Neural cell (in vitro differentiated cells): ENCODE data around the gene MEF2D. TPM values are rescaled to one million over a fixed set of nuclear protein-coding genes. Genes with fewer than 3 reads are reported as not detected.

ENCODE experiments used
- H2AFZ ChIP-seq: fragments of 200-600, 300-800 bp; sonication (generic), shearing (Covaris generic); 2 replicates; pipeline ENCODE4 v1.6.0; 2014; ENCODE audit warnings: low read depth, mild to moderate bottlenecking, antibody characterized with exemption, low read length, moderate library complexity
- H3F3A ChIP-seq: fragments of 200-600 bp; shearing (Covaris generic); 2 replicates; pipeline ENCODE4 v1.6.1; 2016; ENCODE audit warnings: mild to moderate bottlenecking, moderate library complexity, mixed read lengths, antibody characterized with exemption, low read length; ENCODE audit not compliant: insufficient read depth, poor library complexity, severe bottlenecking
- H3K27ac ChIP-seq: fragments of 200-600, 300-800 bp; sonication (generic), shearing (Covaris generic); 2 replicates; pipeline ENCODE4 v1.5.1; 2014; ENCODE audit warnings: mild to moderate bottlenecking, low read length, moderate library complexity
- H3K27me3 ChIP-seq: fragments of 300-800, 200-600 bp; sonication (generic), shearing (Covaris generic); 2 replicates; pipeline ENCODE4 v1.6.0; 2014; ENCODE audit warnings: mild to moderate bottlenecking, low read depth, low read length, moderate library complexity; ENCODE audit not compliant: insufficient read depth
- H3K36me3 ChIP-seq: fragments of 300-800, 200-600 bp; sonication (generic), shearing (Covaris generic); 2 replicates; pipeline ENCODE4 v1.5.1; 2014; ENCODE audit warnings: mild to moderate bottlenecking, antibody characterized with exemption, low read length, moderate library complexity; ENCODE audit not compliant: insufficient read depth
- H3K4me2 ChIP-seq: fragments of 300-800, 200-600 bp; sonication (generic), shearing (Covaris generic); 2 replicates; pipeline ENCODE4 v1.6.0; 2014; ENCODE audit warnings: mild to moderate bottlenecking, low read length
- H3K4me3 ChIP-seq: fragments of 300-800, 200-600 bp; sonication (generic), shearing (Covaris generic); 2 replicates; pipeline ENCODE4 v1.5.1; 2014; ENCODE audit warnings: mild to moderate bottlenecking, low read length, moderate library complexity
- H3K79me2 ChIP-seq: fragments of 200-600 bp; shearing (Covaris generic); replicated peaks from 2 replicates; pipeline ENCODE4 v1.6.0; 2014; ENCODE audit warnings: mild to moderate bottlenecking, low read length, moderate library complexity; ENCODE audit not compliant: insufficient read depth
- H3K9ac ChIP-seq: fragments of 300-800, 200-600 bp; sonication (generic), shearing (Covaris generic); 2 replicates; pipeline ENCODE4 v1.6.1; 2016; ENCODE audit warnings: mild to moderate bottlenecking, low read length, mixed read lengths
- H3K9me2 ChIP-seq: fragments of 200-600 bp; shearing (Covaris generic); 2 replicates; pipeline ENCODE4 v1.6.1; 2016; ENCODE audit warnings: mild to moderate bottlenecking, low read length, mixed read lengths; ENCODE audit not compliant: insufficient read depth
- H3K9me3 ChIP-seq: fragments of 200-600, 300-800 bp; sonication (generic), shearing (Covaris generic); 2 replicates; pipeline ENCODE4 v1.6.1; 2016; ENCODE audit warnings: mild to moderate bottlenecking, mixed run types, low read length, moderate library complexity, mixed read lengths
- H4K20me1 ChIP-seq: fragments of 200-600 bp; shearing (Covaris generic); 2 replicates; pipeline ENCODE4 v1.6.1; 2016; ENCODE audit warnings: mild to moderate bottlenecking, mixed run types; ENCODE audit not compliant: insufficient read depth
- EZH2 ChIP-seq: fragments of 200-600, 300-800 bp; shearing (Covaris generic), sonication (generic); IDR thresholded peaks from 2 replicates; pipeline ENCODE4 v1.6.1; 2014; ENCODE audit warnings: antibody characterized with exemption, low read length, borderline replicate concordance, mild to moderate bottlenecking; ENCODE audit not compliant: insufficient read depth, poor library complexity, severe bottlenecking
- POLR2AphosphoS5 ChIP-seq: IDR thresholded peaks from 2 replicates; pipeline ENCODE4 v1.6.1; 2012
- RAD21 ChIP-seq: fragments of 450-650 bp; conservative IDR thresholded peaks from 2 replicates; pipeline ENCODE4 v1.6.1; 2014; ENCODE audit warnings: antibody characterized with exemption, mild to moderate bottlenecking, moderate library complexity
- SMC3 ChIP-seq: fragments of 450-650 bp; conservative IDR thresholded peaks from 2 replicates; pipeline ENCODE4 v1.6.1; 2014; ENCODE audit warnings: antibody characterized with exemption, mild to moderate bottlenecking, moderate library complexity; ENCODE audit not compliant: poor library complexity
- TAF1 ChIP-seq: IDR thresholded peaks from 2 replicates; pipeline ENCODE4 v1.6.1; 2012; ENCODE audit warnings: low read depth
- polyA plus RNA-seq: library from polyadenylated mRNA; depleted of rRNA; stranded (reverse); fragments of >200 nt; gene quantifications from 2 replicates; pipeline ENCODE4 v1.2.3, GENCODE V29; 2014
- TF ChIP-seq, protein P1 (sequence below): IDR thresholded peaks from 2 replicates; pipeline ENCODE4 v1.6.1; 2012; ENCODE audit warnings: borderline replicate concordance
- TF ChIP-seq, protein P2 (sequence below): fragments of 450-650 bp; IDR thresholded peaks from 2 replicates; pipeline ENCODE4 v1.5.1; 2014; ENCODE audit warnings: antibody characterized with exemption, mild to moderate bottlenecking, moderate library complexity; ENCODE audit not compliant: poor library complexity, severe bottlenecking

Gene MEF2D
- polyA plus RNA-seq, 1 donor from 2014 or later = 4.7 TPM

DNA sequence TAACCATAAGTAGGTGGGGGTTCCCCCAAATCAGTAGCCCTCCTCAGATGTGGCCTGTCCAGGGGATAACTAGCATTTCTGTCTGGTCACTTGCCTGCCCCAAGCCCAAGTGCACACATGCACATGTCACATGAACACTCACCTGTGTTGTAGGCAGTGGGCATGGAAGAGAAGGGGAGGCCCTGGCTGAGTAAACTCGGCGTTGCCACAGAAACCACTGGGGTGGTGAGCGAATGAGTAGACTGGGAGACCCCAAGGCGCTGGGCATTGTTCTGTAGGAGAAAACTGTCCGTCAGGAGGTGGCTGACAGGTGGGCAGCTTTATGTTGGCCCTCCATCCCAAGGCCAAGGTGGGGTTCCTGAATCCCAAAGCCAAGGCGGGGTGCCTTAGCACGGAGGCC, 25.6 kb downstream of the MEF2D start:
- Histone ChIP-seq H2AFZ (no peak overlapping the region), H3K27me3 (no peaks in the 10 kb centered on the region), H3F3A (no peaks in the 10 kb centered on the region), H4K20me1 (no peaks in the 10 kb centered on the region), H3K27ac (no peak overlapping the region), H3K9me2 (no peaks in the 10 kb centered on the region), H3K4me2 (no peak overlapping the region), H3K79me2 (no peaks in the 10 kb centered on the region), H3K9me3 (no peaks in the 10 kb centered on the region), H3K9ac (no peak overlapping the region), H3K4me3 (no peak overlapping the region), H3K36me3 (peaks cover 12% of the 10 kb centered on the region)
- no peak for TF ChIP-seq EZH2
- TF ChIP-seq, protein P1, sequence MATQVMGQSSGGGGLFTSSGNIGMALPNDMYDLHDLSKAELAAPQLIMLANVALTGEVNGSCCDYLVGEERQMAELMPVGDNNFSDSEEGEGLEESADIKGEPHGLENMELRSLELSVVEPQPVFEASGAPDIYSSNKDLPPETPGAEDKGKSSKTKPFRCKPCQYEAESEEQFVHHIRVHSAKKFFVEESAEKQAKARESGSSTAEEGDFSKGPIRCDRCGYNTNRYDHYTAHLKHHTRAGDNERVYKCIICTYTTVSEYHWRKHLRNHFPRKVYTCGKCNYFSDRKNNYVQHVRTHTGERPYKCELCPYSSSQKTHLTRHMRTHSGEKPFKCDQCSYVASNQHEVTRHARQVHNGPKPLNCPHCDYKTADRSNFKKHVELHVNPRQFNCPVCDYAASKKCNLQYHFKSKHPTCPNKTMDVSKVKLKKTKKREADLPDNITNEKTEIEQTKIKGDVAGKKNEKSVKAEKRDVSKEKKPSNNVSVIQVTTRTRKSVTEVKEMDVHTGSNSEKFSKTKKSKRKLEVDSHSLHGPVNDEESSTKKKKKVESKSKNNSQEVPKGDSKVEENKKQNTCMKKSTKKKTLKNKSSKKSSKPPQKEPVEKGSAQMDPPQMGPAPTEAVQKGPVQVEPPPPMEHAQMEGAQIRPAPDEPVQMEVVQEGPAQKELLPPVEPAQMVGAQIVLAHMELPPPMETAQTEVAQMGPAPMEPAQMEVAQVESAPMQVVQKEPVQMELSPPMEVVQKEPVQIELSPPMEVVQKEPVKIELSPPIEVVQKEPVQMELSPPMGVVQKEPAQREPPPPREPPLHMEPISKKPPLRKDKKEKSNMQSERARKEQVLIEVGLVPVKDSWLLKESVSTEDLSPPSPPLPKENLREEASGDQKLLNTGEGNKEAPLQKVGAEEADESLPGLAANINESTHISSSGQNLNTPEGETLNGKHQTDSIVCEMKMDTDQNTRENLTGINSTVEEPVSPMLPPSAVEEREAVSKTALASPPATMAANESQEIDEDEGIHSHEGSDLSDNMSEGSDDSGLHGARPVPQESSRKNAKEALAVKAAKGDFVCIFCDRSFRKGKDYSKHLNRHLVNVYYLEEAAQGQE = no peak
- no peak for TF ChIP-seq TAF1
- TF ChIP-seq, protein P2, sequence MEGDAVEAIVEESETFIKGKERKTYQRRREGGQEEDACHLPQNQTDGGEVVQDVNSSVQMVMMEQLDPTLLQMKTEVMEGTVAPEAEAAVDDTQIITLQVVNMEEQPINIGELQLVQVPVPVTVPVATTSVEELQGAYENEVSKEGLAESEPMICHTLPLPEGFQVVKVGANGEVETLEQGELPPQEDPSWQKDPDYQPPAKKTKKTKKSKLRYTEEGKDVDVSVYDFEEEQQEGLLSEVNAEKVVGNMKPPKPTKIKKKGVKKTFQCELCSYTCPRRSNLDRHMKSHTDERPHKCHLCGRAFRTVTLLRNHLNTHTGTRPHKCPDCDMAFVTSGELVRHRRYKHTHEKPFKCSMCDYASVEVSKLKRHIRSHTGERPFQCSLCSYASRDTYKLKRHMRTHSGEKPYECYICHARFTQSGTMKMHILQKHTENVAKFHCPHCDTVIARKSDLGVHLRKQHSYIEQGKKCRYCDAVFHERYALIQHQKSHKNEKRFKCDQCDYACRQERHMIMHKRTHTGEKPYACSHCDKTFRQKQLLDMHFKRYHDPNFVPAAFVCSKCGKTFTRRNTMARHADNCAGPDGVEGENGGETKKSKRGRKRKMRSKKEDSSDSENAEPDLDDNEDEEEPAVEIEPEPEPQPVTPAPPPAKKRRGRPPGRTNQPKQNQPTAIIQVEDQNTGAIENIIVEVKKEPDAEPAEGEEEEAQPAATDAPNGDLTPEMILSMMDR = no peak
- TF ChIP-seq RAD21 = no peak

DNA sequence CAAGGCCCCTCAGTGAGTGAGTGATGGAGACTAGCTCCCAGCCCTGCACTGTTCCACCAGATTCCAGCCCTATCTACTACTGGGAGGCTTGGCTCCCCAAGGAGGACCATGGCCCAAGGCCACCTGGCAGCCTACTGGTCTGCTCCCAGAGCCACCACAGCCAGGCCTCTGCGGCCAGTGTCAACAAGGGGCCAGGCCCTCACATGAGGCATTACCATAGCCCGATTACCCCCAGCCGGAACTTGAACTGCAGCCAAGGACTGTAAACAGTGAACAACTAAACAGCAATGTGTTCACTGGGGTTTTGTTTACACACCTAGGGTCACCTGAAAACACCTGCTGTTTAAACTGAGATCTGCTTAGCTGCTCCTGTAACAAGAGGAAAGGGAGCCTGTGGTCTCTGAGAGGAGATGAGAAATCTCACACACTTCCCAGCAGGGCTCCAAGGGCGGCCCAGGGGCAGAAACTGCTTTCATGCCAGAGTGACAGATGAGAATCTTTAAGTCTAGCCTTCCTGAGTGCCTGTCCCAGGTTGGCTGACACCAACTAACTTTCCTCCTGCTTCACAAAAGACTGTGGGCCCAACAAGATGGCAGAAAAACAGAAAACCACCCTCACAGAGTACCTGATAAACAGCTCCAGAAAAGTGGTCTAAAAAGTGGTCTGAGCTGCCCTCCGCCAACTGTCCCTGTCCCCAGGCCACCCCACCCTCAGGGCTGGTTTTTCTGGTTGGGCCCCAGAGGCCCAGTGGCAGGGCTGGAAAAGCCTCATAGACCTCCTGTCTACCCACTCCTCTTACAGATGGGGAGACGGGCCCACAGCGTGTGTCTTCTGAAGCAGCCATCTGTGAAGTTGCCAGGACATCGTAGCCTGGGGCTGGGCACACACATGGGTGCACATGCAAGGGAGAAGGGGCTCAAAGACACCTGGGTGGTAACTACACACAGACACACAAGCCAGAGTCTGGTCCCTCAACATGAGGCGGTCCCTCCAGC, 28.8 kb downstream of the MEF2D start:
- TF ChIP-seq SMC3 (no peak), POLR2AphosphoS5 (no peak), EZH2 (no peak), TAF1 (no peak)
- TF ChIP-seq, protein P2 = no peak
- TF ChIP-seq, protein P1 = no peak

More for the DNA sequence above, 28.8 kb downstream of the MEF2D start:
- Histone ChIP-seq H3K9me3 (no peaks in the 10 kb centered on the region), H3K36me3 (peaks cover 7% of the 10 kb centered on the region), H3K79me2 (no peaks in the 10 kb centered on the region), H3K27me3 (no peaks in the 10 kb centered on the region), H3K9ac (no peak overlapping the region), H3K4me2 (no peak overlapping the region), H3F3A (no peaks in the 10 kb centered on the region), H3K9me2 (no peaks in the 10 kb centered on the region), H3K4me3 (no peak overlapping the region), H3K27ac (no peak overlapping the region), H2AFZ (no peak overlapping the region), H4K20me1 (no peaks in the 10 kb centered on the region)
